WERI-Rb-1 (cell line): Measurements from ENCODE around the gene PLEKHJ1.

Source experiments
- DNase-seq: peaks from one replicate; pipeline ENCODE4 v3.0.0-alpha.2; 2020
- H3K27ac ChIP-seq: fragments of 250-450 bp; sonication (Bioruptor Pico); 2 replicates; pipeline ENCODE4 v1.5.1; 2020; ENCODE audit warnings: mild to moderate bottlenecking, moderate library complexity
- H3K27me3 ChIP-seq: fragments of 250-450 bp; sonication (Bioruptor Pico); 2 replicates; pipeline ENCODE4 v1.5.1; 2021; ENCODE audit warnings: mild to moderate bottlenecking, low read depth, moderate library complexity; ENCODE audit not compliant: insufficient read depth, severe bottlenecking
- H3K36me3 ChIP-seq: fragments of 250-450 bp; sonication (Bioruptor Pico); 2 replicates; pipeline ENCODE4 v1.5.1; 2020; ENCODE audit warnings: mild to moderate bottlenecking, moderate library complexity
- H3K4me3 ChIP-seq: 2 replicates; pipeline ENCODE4 v1.5.1; 2011; ENCODE audit warnings: low read depth, mild to moderate bottlenecking, control low read depth, low read length
- H3K9me3 ChIP-seq: fragments of 250-450 bp; sonication (Bioruptor Pico); 2 replicates; pipeline ENCODE4 v1.5.1; 2021; ENCODE audit warnings: mild to moderate bottlenecking, moderate library complexity; ENCODE audit not compliant: severe bottlenecking
- TF ChIP-seq, protein P1 (sequence below): IDR thresholded peaks from 2 replicates; pipeline ENCODE4 v1.5.1; 2011; ENCODE audit warnings: low read depth, mild to moderate bottlenecking, control low read depth, inconsistent platforms, low read length

Gene PLEKHJ1

GRCh38 chr19:2233601-2234280, 2.4 kb downstream of the PLEKHJ1 start:
- no peak overlapping the region for H3K27ac ChIP-seq

DNA sequence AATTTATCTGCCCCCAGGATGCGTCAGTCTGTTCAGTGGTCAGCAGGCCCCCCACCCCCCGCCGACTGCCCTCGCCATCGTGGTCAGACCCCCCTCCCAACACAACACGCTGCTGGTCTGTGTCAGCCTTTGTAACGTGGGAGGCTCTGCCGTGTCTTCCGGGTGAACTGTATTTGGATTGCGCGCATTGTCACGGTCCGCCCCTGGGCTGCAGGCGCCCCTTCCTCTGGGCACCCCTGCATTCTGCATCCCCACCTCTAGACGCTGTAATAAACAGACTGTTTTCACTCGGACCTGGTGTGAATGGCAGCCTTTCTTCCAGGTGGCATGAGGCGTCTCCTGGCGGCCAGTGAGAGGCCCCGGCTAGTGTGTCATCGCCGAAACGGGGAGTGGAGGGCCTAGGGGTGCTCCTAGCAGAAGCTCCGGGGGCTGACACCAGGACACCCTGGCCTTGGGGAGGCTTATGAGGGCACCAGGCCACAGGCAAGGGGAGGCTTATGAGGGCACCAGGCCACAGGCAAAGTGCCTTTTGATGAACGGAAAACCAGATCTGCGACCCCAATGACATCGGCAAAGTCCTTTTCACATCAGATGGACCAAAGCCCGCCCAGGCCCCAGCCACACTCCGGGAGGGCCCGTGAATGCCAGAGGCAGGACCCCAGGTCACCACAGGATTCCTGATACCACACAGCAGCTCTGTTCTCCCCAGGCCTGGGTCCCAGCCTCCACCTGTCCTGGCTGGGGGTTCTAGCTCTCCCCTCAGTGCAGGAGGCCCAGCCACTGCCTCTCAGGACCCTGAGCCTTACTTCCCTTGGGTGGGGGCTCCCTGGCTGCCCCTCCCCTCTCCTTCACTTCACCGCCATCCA, 3.6 kb downstream of the PLEKHJ1 start:
- no peak for DNase-seq
- Histone ChIP-seq H3K4me3 (no peak overlapping the region), H3K36me3 (peaks cover 70% of the 10 kb centered on the region), H3K27ac (peak overlapping the region; percentile 8; the same call in 1 of the 2 replicates), H3K27me3 (no peaks in the 10 kb centered on the region), H3K9me3 (no peaks in the 10 kb centered on the region)
- TF ChIP-seq, protein P1, sequence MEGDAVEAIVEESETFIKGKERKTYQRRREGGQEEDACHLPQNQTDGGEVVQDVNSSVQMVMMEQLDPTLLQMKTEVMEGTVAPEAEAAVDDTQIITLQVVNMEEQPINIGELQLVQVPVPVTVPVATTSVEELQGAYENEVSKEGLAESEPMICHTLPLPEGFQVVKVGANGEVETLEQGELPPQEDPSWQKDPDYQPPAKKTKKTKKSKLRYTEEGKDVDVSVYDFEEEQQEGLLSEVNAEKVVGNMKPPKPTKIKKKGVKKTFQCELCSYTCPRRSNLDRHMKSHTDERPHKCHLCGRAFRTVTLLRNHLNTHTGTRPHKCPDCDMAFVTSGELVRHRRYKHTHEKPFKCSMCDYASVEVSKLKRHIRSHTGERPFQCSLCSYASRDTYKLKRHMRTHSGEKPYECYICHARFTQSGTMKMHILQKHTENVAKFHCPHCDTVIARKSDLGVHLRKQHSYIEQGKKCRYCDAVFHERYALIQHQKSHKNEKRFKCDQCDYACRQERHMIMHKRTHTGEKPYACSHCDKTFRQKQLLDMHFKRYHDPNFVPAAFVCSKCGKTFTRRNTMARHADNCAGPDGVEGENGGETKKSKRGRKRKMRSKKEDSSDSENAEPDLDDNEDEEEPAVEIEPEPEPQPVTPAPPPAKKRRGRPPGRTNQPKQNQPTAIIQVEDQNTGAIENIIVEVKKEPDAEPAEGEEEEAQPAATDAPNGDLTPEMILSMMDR: no peak

More at GRCh38 chr19:2233601-2234280, 2.4 kb downstream of the PLEKHJ1 start:
- DNase-seq: no peak
- Histone ChIP-seq H3K36me3 (peaks cover 74% of the 10 kb centered on the region), H3K27me3 (no peaks in the 10 kb centered on the region), H3K4me3 (no peak overlapping the region), H3K9me3 (no peaks in the 10 kb centered on the region)
- TF ChIP-seq, protein P1: no peak

DNA sequence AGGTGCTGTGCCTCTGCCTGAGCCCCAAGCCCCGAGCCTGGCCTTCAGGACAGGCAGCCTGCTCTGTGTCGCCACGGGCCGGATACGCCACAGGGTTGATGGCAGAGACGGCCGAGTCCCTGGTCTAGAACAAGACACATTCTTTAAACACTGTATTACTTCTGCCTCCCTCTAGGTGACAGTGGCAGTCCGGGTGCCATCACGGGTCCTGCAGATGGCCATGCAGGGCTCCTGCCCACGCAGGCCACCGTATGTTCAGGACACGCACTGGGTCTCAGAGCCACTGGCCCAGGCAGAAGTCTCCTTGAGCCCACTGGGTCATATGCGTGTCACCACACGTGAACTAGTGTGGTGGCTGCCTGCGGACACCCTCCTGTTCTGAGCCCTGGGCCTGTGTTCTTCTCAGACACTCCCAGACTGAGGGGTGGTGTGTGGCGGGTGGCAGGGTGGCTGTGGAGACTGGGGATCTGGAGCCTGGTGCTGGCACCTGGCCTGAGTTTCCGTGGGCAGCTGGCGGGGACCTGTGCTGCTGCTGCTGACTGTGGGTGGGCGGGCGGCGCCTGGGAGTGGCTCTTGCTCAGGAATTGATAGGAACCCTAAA, 4.4 kb downstream of the PLEKHJ1 start:
- Histone ChIP-seq H3K9me3 (no peaks in the 10 kb centered on the region), H3K36me3 (peaks cover 69% of the 10 kb centered on the region), H3K27me3 (no peaks in the 10 kb centered on the region), H3K4me3 (no peak overlapping the region), H3K27ac (peak overlapping the region; percentile 14; the same call in 1 of the 2 replicates)
- DNase-seq: peak; percentile 62
- TF ChIP-seq, protein P1: peak; percentile 39; the same call in 1 of the 2 replicates

- H3K36me3 ChIP-seq: peaks cover 77% of the 10 kb centered on the region
- H3K27me3 ChIP-seq: no peaks in the 10 kb centered on the region
- H3K9me3 ChIP-seq: no peaks in the 10 kb centered on the region
- DNase-seq: no peak
- no peak overlapping the region for H3K4me3 ChIP-seq
- H3K27ac ChIP-seq: no peak overlapping the region
- TF ChIP-seq, protein P1: no peak
Observed at GRCh38 chr19:2230807-2231533, 5.2 kb downstream of the PLEKHJ1 start.

GRCh38 chr19:2230033-2230531, 6.0 kb downstream of the PLEKHJ1 start:
- H3K4me3 ChIP-seq: no peak overlapping the region
- TF ChIP-seq, protein P1: no peak
- DNase-seq: no peak

More at GRCh38 chr19:2230033-2230531, 6.0 kb downstream of the PLEKHJ1 start:
- Histone ChIP-seq H3K27ac (no peak overlapping the region), H3K36me3 (peaks cover 86% of the 10 kb centered on the region), H3K9me3 (no peaks in the 10 kb centered on the region), H3K27me3 (no peaks in the 10 kb centered on the region)
